GM23248 (cell line): ENCODE data around the gene ECI2.

ENCODE experiments used
- EZH2 ChIP-seq: fragments of 200-600 bp; sonication (generic); IDR thresholded peaks from 2 replicates; pipeline ENCODE4 v1.6.1; 2018; ENCODE audit warnings: antibody characterized with exemption, mild to moderate bottlenecking; ENCODE audit not compliant: insufficient read depth, poor library complexity, severe bottlenecking
- EZH2phosphoT487 ChIP-seq: fragments of 200-600 bp; sonication (generic); IDR thresholded peaks from 2 replicates; pipeline ENCODE4 v1.6.1; 2018; ENCODE audit warnings: antibody characterized with exemption, moderate library complexity, mild to moderate bottlenecking, low read depth; ENCODE audit not compliant: insufficient read depth

DNA sequence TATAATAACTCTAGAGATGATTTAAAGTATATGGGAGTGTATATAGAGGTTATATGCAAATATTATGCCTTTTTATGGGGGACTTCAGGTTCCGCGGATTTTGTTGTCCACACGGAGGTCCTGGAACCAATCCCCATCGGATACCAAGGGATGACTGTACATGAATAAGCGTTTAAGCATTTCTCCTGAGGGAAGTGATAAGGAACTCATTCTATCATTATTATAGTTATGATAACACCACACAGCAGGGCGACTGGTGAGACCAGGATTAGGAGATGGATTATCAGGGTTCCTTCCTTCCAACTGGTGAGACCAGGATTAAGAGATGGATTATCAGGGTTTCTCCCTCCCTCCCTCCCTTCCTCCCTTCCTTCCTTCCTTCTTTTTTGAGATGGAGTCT is 6.6 kb downstream of the ECI2 start:
- TF ChIP-seq EZH2 (no peak), EZH2phosphoT487 (no peak)
